ENCODE data around the gene SUN5. TPM values are rescaled to one million over a fixed set of nuclear protein-coding genes. Genes with fewer than 3 reads are reported as not detected.

The SUN5 gene
- total and polyA plus RNA-seq, 8 donors = not detected

- H3K4me1 ChIP-seq = no peaks in the 10 kb centered on the region
- H3K36me3 ChIP-seq = no peaks in the 10 kb centered on the region
- DNase-seq (no peak), FAIRE-seq (no peak), ATAC-seq (no peak)
- no peaks in the 10 kb centered on the region for H3K9me3 ChIP-seq
- TF ChIP-seq CTCF (IDR thresholded peaks at IDR 0.05) = no peak
- intact Hi-C loops (cut with DNase I) = no loop called here
- H3K4me3 ChIP-seq = no peak overlapping the region
- 66 to 68% methylated on average over 10 of the region's 10 CpGs for WGBS, 2 donors
- H3K27ac ChIP-seq = no peak overlapping the region
- no peaks in the 10 kb centered on the region for H3K27me3 ChIP-seq
These were observed 22.8 kb upstream of the SUN5 start for GRCh38 chr20:33026779-33027759.

- no peak overlapping the region for H3K27ac ChIP-seq
- no peak for DNase-seq
- no peaks in the 10 kb centered on the region for H3K4me1 ChIP-seq
- TF ChIP-seq CTCF (IDR thresholded peaks at IDR 0.05) = no peak
- H3K9me3 ChIP-seq = no peaks in the 10 kb centered on the region
- no peaks in the 10 kb centered on the region for H3K36me3 ChIP-seq
- intact Hi-C loops (cut with DNase I) = no loop called here
- FAIRE-seq = no peak
- no peak overlapping the region for H3K4me3 ChIP-seq
- WGBS, 2 donors = 45 to 59% methylated on average over 5 of the region's 5 CpGs
- H3K27me3 ChIP-seq = no peaks in the 10 kb centered on the region
- no peak for ATAC-seq
These were observed 22.0 kb upstream of the SUN5 start for GRCh38 chr20:33026072-33026778.

- WGBS, 2 donors = 33 to 77% methylated on average over 9 of the region's 9 CpGs
- FAIRE-seq = no peak
- intact Hi-C loops (cut with DNase I) = no loop called here
- TF ChIP-seq CTCF (IDR thresholded peaks at IDR 0.05) = no peak
- no peak overlapping the region for H3K27ac ChIP-seq
- H3K9me3 ChIP-seq = no peaks in the 10 kb centered on the region
- DNase-seq = no peak
- H3K27me3 ChIP-seq = no peaks in the 10 kb centered on the region
- H3K4me1 ChIP-seq = no peaks in the 10 kb centered on the region
- no peak for ATAC-seq
- H3K4me3 ChIP-seq = no peak overlapping the region
- H3K36me3 ChIP-seq = no peaks in the 10 kb centered on the region
These were observed 21.2 kb upstream of the SUN5 start for GRCh38 chr20:33025318-33025876.

GRCh38 chr20:33024609-33025317 is 20.5 kb upstream of the SUN5 start:
- no peaks in the 10 kb centered on the region for H3K36me3 ChIP-seq
- no peak overlapping the region for H3K4me3 ChIP-seq
- no peak for DNase-seq
- H3K9me3 ChIP-seq = no peaks in the 10 kb centered on the region
- no peak for ATAC-seq
- intact Hi-C loops (cut with DNase I) = no loop called here
- no peaks in the 10 kb centered on the region for H3K4me1 ChIP-seq
- H3K27me3 ChIP-seq = no peaks in the 10 kb centered on the region
- 45 to 54% methylated on average over 5 of the region's 5 CpGs for WGBS, 2 donors
- no peak overlapping the region for H3K27ac ChIP-seq
- no peak for TF ChIP-seq CTCF (IDR thresholded peaks at IDR 0.05)
- FAIRE-seq = no peak
